ENCODE measurements around the gene IL23R.

DNA sequence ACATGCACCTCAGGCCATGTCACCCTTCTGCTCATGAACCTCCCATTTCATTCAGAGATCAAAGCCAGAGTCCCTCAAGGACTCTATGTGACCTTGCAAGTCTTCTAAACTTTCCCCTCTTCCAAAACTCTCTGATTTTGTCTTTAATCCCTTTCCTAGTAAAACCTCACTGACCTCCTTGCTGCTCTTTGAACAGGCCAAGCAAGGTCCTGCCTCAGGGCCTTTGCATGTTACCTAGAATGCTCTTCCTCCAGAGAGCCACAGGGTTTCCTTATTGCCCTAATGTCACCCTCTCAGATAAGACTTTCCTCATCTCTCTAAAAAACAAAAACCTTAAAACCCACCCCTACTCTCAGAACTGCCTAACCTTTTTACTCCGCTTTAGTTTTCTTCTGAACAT is 26.6 kb downstream of the IL23R start:
- TF ChIP-seq EZH2 (IDR thresholded peaks at IDR 0.05; ENCODE audit: low read depth, low read length, severe bottlenecking) (no peak), EP300 (IDR thresholded peaks at IDR 0.05; ENCODE audit: borderline replicate concordance in 1 of 2, low read depth in 2 of 2, low read length in 2 of 2) (no peak), USF2 (IDR thresholded peaks at IDR 0.05; ENCODE audit: low read length) (no peak), RFX5 (IDR thresholded peaks at IDR 0.05; ENCODE audit: borderline replicate concordance, low read depth, low read length) (no peak), POLR2A (IDR thresholded peaks at IDR 0.05; ENCODE audit: control extremely low read depth in 1 of 2, low read depth in 2 of 2, low read length in 2 of 2) (no peak), JUN (IDR thresholded peaks at IDR 0.05; ENCODE audit: low read depth, low read length) (no peak), YY1 (IDR thresholded peaks at IDR 0.05; ENCODE audit: low read depth, low read length) (no peak), CEBPB (IDR thresholded peaks at IDR 0.05; ENCODE audit: low read depth, low read length) (no peak), TCF12 (IDR thresholded peaks at IDR 0.05; ENCODE audit: low read depth, low read length) (no peak), KDM4A (IDR thresholded peaks at IDR 0.05; ENCODE audit: low read depth, low read length, severe bottlenecking) (no peak), JUND (IDR thresholded peaks at IDR 0.05; ENCODE audit: low read length) (no peak), BCL11A (IDR thresholded peaks at IDR 0.05; ENCODE audit: low read depth in 2 of 2, low read length in 2 of 2) (no peak), SP2 (IDR thresholded peaks at IDR 0.05; ENCODE audit: low read length) (no peak)
- TF ChIP-seq, protein P1, sequence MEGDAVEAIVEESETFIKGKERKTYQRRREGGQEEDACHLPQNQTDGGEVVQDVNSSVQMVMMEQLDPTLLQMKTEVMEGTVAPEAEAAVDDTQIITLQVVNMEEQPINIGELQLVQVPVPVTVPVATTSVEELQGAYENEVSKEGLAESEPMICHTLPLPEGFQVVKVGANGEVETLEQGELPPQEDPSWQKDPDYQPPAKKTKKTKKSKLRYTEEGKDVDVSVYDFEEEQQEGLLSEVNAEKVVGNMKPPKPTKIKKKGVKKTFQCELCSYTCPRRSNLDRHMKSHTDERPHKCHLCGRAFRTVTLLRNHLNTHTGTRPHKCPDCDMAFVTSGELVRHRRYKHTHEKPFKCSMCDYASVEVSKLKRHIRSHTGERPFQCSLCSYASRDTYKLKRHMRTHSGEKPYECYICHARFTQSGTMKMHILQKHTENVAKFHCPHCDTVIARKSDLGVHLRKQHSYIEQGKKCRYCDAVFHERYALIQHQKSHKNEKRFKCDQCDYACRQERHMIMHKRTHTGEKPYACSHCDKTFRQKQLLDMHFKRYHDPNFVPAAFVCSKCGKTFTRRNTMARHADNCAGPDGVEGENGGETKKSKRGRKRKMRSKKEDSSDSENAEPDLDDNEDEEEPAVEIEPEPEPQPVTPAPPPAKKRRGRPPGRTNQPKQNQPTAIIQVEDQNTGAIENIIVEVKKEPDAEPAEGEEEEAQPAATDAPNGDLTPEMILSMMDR (IDR thresholded peaks at IDR 0.05; ENCODE audit: control extremely low read depth in 1 of 3, insufficient read depth in 1 of 3, low read depth in 1 of 3, low read length in 3 of 3), result no peak

Data from H1 (cell line).